ENCODE measurements around the gene RALGPS1. TPM values are rescaled to one million over a fixed set of nuclear protein-coding genes. Genes with fewer than 3 reads are reported as not detected.

The RALGPS1 gene, protein sequence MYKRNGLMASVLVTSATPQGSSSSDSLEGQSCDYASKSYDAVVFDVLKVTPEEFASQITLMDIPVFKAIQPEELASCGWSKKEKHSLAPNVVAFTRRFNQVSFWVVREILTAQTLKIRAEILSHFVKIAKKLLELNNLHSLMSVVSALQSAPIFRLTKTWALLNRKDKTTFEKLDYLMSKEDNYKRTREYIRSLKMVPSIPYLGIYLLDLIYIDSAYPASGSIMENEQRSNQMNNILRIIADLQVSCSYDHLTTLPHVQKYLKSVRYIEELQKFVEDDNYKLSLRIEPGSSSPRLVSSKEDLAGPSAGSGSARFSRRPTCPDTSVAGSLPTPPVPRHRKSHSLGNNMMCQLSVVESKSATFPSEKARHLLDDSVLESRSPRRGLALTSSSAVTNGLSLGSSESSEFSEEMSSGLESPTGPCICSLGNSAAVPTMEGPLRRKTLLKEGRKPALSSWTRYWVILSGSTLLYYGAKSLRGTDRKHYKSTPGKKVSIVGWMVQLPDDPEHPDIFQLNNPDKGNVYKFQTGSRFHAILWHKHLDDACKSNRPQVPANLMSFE
- total RNA-seq (2021; fragmentation: NEBNext Ultra II Directional; extraction: Animal tissue kit (Norgen Biotek cat#: 25700)) (22.9 and 23.5 TPM in 2 replicates), polyA plus RNA-seq (2011; rRNA removed) (20.0 and 33.6 TPM in 2 replicates), polyA minus RNA-seq (2011; rRNA and poly(A)+ RNA removed) (36.4 and 39.3 TPM in 2 replicates)
- polyA plus RNA-seq (2011; cell fraction: cytosol; rRNA removed), result 22.3 TPM
- polyA plus RNA-seq (2011; cell fraction: nucleus; rRNA removed), result 60.4 TPM
- polyA plus RNA-seq (2012, experiment 1 of 2), result 17.1 to 18.7 TPM (median 18.3 TPM) in 4 replicates
- polyA plus RNA-seq (2012, experiment 2 of 2), result 8.8 TPM
- 13.6 TPM for polyA plus RNA-seq (2013, experiment 1 of 2)
- polyA plus RNA-seq (2013, experiment 2 of 2), result 12.3 TPM
- 14.5 TPM for polyA minus RNA-seq (2011; cell fraction: cytosol; rRNA and poly(A)+ RNA removed)
- polyA minus RNA-seq (2011; cell fraction: nucleus; rRNA and poly(A)+ RNA removed), result 58.2 TPM
- long read RNA-seq, experiment 1, partial matches to known transcripts, result 3 of 15 reads
- long read RNA-seq, experiment 1, other reads (novel, unspliced or antisense), result 11 of 15 reads
- long read RNA-seq, experiment 2, result 0 reads

DNA sequence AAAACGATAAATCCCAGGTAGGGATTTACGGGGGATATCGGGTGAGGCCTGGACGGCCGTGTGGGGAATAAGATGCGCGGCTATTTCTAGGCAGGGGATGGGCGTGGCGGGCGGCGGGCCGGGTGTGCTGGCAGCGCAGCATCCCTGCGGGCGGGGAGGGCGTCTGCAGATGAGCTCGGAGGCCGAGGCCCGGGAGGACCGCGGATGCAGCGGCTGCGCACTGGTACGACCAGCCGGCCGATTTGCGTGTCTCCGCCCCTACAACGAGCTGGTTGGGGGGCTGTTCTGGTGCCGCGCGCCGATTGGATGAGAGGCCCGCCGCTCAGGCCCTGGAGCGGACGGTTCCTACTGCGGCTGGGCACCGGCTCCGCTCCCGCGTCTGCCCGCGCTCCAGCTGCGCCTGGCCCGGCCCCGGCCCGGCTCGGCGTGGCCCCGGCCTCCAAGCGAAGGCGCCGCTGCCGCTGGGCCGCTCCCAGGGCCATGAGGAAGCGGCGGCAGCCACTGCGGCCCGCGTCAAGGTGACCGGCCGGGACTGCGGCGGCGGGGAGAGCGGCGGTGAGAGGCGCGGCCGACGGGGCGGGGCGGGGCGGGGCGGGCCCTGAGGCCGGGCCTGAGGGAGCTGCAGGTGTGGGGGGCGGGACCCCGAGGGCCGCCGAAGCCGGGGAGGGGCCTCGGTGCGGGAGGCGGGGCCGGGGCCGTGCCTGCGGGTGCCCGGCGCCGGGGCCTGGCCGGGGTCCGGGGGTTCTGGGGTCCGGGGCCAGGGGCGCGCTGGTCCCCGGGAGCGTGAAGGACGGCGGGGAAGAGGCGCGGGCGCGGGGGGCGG, at the start of gene RALGPS1:
TSS of gene RALGPS1 (plus strand) at position 325 of the 823 bp plus-strand sequence. CDS start 47,508 bp downstream, outside the sequence.
- ChIA-PET CTCF (ENCODE audit: partially characterized antibody) (interaction anchor here (0.6 to 2.9 kb wide), 9 partner anchors 18 to 510 kb away, joined by 3 to 11 read pairs (median 3); partner anchors contain the start of gene ZNF79), POLR2A (ENCODE audit: partially characterized antibody) (interaction anchor here (0.6 kb wide), 1 partner anchor 158 kb away, joined by 3 read pairs; no protein-coding TSS in a partner anchor)
- Histone ChIP-seq H3K27me3 (replicated peaks in 1 of 4; ENCODE audit: control insufficient read depth in 3 of 4, extremely low read depth in 1 of 4, insufficient read depth in 3 of 4, low read length in 3 of 4) (peaks cover 0 to 11% (median 2%) of the 10 kb centered on the region in 4 experiments; a peak in 3 of 7 replicates), H2AFZ (ENCODE audit: low read length) (no peak within 1 kb of the TSS), H2BK20ac (ENCODE audit: low read length) (no peak within 1 kb of the TSS), H2BK120ac (replicated peaks; ENCODE audit: low read depth, low read length) (no peak within 1 kb of the TSS), H2BK5ac (ENCODE audit: low read depth, low read length) (no peak within 1 kb of the TSS), H4K5ac (ENCODE audit: insufficient read length, low read depth, low read length) (peak within 1 kb of the TSS; percentile 78), H3K27ac (ENCODE audit: low read depth, low read length) (no peak within 1 kb of the TSS), H4K8ac (ENCODE audit: extremely low read depth, insufficient read depth, low read length) (no peak within 1 kb of the TSS; the same call in 1 of the 2 replicates), H3K79me2 (ENCODE audit: control insufficient read depth in 1 of 2, insufficient read depth in 2 of 2, low read length in 2 of 2) (peaks cover 0 to 12% of the 10 kb centered on the region in 2 experiments; a peak in 2 of 4 replicates), H3K4me3 (ENCODE audit: extremely low read depth in 1 of 4, insufficient read depth in 2 of 4, low read depth in 3 of 4, low read length in 4 of 4) (peak within 1 kb of the TSS; percentile 61 to 85 (median 69)), H3K23ac (ENCODE audit: insufficient read length) (no peak within 1 kb of the TSS), H4K91ac (replicated peaks; ENCODE audit: insufficient read length, low read length) (no peak within 1 kb of the TSS), H2AK5ac (ENCODE audit: low read depth, low read length) (no peak within 1 kb of the TSS), H3K56ac (replicated peaks; ENCODE audit: insufficient read length, low read depth, low read length) (no peak within 1 kb of the TSS), H3K4ac (replicated peaks; ENCODE audit: insufficient read length, low read depth, low read length) (no peak within 1 kb of the TSS), H3K9me3 (ENCODE audit: insufficient read depth in 2 of 2, low read depth in 1 of 2, low read length in 1 of 2) (no peaks in the 10 kb centered on the region), H3K14ac (ENCODE audit: insufficient read length) (no peak within 1 kb of the TSS), H2BK12ac (ENCODE audit: low read depth, low read length) (no peak within 1 kb of the TSS), H3K4me1 (replicated peaks in 1 of 4; ENCODE audit: control insufficient read depth in 3 of 4, insufficient read depth in 4 of 4, low read length in 3 of 4) (peaks cover 6 to 19% (median 12%) of the 10 kb centered on the region in 4 experiments), H3K9ac (replicated peaks in 1 of 4; ENCODE audit: extremely low read depth in 1 of 4, low read depth in 3 of 4, low read length in 3 of 4) (peak within 1 kb of the TSS in 3 of 4 experiments; percentile 34 to 73 (median 62); a peak in 6 of 7 replicates), H2BK15ac (ENCODE audit: low read length) (no peak within 1 kb of the TSS), H3K36me3 (ENCODE audit: control insufficient read depth in 2 of 4, insufficient read depth in 4 of 4, low read length in 3 of 4) (no peaks in the 10 kb centered on the region), H3K18ac (ENCODE audit: extremely low read depth, low read length) (no peak within 1 kb of the TSS), H3K4me2 (ENCODE audit: insufficient read depth in 1 of 2, low read depth in 2 of 2, low read length in 2 of 2) (peak within 1 kb of the TSS; percentile 83 to 88), H4K20me1 (replicated peaks in 1 of 2; ENCODE audit: control insufficient read depth in 1 of 2, insufficient read depth in 2 of 2, low read length in 2 of 2) (peaks cover 0 to 4% of the 10 kb centered on the region in 2 experiments), H3K23me2 (ENCODE audit: low read depth, low read length) (peaks cover 2% of the 10 kb centered on the region; the same call in 1 of the 2 replicates), H3K79me1 (ENCODE audit: low read depth, low read length) (0 out of 2 replicates have a peak, but pooled peaks cover 4% of the 10 kb centered on the region)
- 1% methylated on average over 40 of the region's 105 CpGs; no CpG with 5 or more reads in 1 of the 2 experiments for WGBS, 2 experiments (ENCODE audit: extremely low coverage in 1 of 2, insufficient coverage in 1 of 2, insufficient read length in 1 of 2, insufficient replicate concordance in 2 of 2, low coverage in 1 of 2, low lambda C conversion rate in 2 of 2, missing lambda C conversion rate in 1 of 2)
- peak; percentile 91 to 92 for DNase-seq (ENCODE audit: low read depth in 1 of 2, low spot score in 2 of 2)
- FAIRE-seq, result no peak
- TF ChIP-seq MAX (IDR thresholded peaks at IDR 0.05) (0 out of 2 replicates have a peak, but pooled peaks have one; percentile 21), POU5F1 (IDR thresholded peaks at IDR 0.05; ENCODE audit: low read depth, low read length) (no peak), CTCF (IDR thresholded peaks at IDR 0.05; ENCODE audit: control extremely low read depth in 1 of 3, insufficient read depth in 1 of 3, low read depth in 1 of 3, low read length in 3 of 3) (no peak)

Data from H1 (cell line).